ENCODE results near the gene RNF130. TPM values are rescaled to one million over a fixed set of nuclear protein-coding genes. Genes with fewer than 3 reads are reported as not detected.
A peak's percentile ranks its signal among the peaks of the same experiment; 100 is the strongest.
"Not testable (repeated sequence)": the region's sequence is repeated elsewhere in the genome, so short reads cannot be mapped to it uniquely, and the experiment has no call there.

Gene RNF130
- total RNA-seq, 2 donors from 2014 or later, result 83.9 to 151 TPM

DNA sequence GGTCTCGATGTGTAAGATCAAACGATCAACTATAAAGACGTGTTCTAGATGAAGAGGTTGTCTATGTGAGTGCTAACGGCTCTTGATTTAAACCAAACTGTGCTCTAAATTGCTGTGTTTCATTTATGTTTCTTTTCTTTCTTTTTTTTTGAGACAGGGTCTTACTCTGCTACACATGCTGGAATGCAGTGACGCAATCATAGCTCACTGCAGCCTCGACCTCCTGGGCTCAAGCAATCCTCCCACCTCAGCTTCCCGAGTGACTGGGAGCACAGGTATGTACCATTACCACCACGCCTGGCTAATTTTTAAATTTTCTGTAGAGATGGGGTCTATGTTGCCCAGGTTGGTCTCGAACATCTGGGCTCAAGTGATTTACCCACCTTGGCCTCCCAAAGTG is 24.0 kb upstream of the RNF130 start:
- peaks cover 4 to 9% of the 10 kb centered on the region in 2 donors for H3K4me1 ChIP-seq (ENCODE audit: control insufficient read depth in 1 of 2, low read depth in 2 of 2)
- H3K36me3 ChIP-seq, result no peaks in the 10 kb centered on the region
- H3K27me3 ChIP-seq (replicated peaks; ENCODE audit: insufficient read depth), result no peaks in the 10 kb centered on the region
- TF ChIP-seq, protein P1, sequence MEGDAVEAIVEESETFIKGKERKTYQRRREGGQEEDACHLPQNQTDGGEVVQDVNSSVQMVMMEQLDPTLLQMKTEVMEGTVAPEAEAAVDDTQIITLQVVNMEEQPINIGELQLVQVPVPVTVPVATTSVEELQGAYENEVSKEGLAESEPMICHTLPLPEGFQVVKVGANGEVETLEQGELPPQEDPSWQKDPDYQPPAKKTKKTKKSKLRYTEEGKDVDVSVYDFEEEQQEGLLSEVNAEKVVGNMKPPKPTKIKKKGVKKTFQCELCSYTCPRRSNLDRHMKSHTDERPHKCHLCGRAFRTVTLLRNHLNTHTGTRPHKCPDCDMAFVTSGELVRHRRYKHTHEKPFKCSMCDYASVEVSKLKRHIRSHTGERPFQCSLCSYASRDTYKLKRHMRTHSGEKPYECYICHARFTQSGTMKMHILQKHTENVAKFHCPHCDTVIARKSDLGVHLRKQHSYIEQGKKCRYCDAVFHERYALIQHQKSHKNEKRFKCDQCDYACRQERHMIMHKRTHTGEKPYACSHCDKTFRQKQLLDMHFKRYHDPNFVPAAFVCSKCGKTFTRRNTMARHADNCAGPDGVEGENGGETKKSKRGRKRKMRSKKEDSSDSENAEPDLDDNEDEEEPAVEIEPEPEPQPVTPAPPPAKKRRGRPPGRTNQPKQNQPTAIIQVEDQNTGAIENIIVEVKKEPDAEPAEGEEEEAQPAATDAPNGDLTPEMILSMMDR (IDR thresholded peaks at IDR 0.05), result no peak
- H3K9me3 ChIP-seq, result no peaks in the 10 kb centered on the region
- H3K4me3 ChIP-seq, result no peak overlapping the region
- ATAC-seq (ENCODE audit: insufficient number of reproducible peaks, low FRiP score, low read depth), result no peak
- H3K27ac ChIP-seq, result no peak overlapping the region
- no peak for DNase-seq (ENCODE audit: low spot score)

DNA sequence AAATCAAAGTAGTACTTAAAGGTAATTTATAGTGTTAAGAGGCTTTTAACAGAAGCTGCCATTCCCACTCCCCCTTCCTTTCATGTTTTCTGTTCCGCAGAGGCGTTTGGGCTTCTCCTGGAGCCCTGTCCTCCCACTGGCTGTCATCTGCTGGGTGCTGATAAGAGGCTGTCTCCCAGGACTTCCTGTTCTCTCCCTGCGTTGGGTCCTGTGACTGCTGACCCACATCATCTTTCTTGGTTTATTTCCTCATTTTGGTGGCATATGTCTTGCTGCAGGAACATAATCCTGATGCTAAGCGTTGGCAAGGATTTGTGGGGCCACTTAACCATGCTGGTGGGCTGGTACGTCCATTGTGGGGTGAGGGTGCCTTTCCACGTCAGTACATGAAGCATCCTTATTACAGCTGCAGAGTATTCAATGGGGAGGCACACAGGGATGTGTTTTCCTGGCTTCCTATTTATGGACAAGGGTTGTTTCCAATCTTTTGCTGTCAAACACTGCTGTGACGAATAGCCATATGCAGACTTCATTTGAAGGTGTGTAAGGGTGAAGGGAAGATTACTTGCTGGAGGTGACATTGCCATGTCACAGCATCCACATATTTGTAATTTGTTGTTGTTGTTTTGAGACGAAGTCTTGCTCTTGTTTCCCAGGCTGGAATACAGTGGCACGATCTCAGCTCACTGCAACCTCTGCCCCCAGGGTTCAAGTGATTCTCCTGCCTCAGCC is 22.3 kb upstream of the RNF130 start:
- Histone ChIP-seq H3K4me3 (no peak overlapping the region), H3K4me1 (ENCODE audit: control insufficient read depth in 1 of 2, low read depth in 2 of 2) (peaks cover 4 to 9% of the 10 kb centered on the region in 2 donors), H3K27ac (no peak overlapping the region), H3K27me3 (replicated peaks; ENCODE audit: insufficient read depth) (no peaks in the 10 kb centered on the region), H3K36me3 (no peaks in the 10 kb centered on the region), H3K9me3 (no peaks in the 10 kb centered on the region)
- ATAC-seq (ENCODE audit: insufficient number of reproducible peaks, low FRiP score, low read depth), result no peak
- no peak for DNase-seq (ENCODE audit: low spot score)
- TF ChIP-seq, protein P1 (IDR thresholded peaks at IDR 0.05), result no peak

DNA sequence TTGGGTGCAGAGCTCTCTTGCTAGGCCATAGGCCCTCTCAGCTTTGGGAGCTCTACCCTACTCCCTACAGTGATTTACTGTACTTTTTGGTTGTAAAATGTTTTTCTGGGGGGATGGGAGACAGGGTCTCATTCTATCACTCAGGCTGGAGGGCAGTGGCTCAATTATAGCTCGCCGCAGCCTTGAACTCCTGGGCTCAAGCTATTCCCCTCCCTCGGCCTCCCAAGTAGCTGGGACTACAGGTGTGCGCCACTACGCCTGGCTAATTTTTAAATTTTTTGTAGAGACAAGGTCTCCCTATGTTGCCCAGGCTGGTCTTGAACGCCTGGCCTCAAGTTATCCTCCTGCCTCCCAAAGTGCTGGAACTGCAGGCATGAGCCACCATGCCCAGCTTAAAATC is 21.7 kb upstream of the RNF130 start:
- Histone ChIP-seq H3K27me3 (replicated peaks; ENCODE audit: insufficient read depth) (no peaks in the 10 kb centered on the region), H3K27ac (no peak overlapping the region), H3K4me1 (ENCODE audit: control insufficient read depth in 1 of 2, low read depth in 2 of 2) (peaks cover 4 to 9% of the 10 kb centered on the region in 2 donors), H3K36me3 (no peaks in the 10 kb centered on the region), H3K4me3 (no peak overlapping the region), H3K9me3 (no peaks in the 10 kb centered on the region)
- TF ChIP-seq, protein P1 (IDR thresholded peaks at IDR 0.05), result no peak
- DNase-seq (ENCODE audit: low spot score) (no peak), ATAC-seq (ENCODE audit: insufficient number of reproducible peaks, low FRiP score, low read depth) (no peak)

DNA sequence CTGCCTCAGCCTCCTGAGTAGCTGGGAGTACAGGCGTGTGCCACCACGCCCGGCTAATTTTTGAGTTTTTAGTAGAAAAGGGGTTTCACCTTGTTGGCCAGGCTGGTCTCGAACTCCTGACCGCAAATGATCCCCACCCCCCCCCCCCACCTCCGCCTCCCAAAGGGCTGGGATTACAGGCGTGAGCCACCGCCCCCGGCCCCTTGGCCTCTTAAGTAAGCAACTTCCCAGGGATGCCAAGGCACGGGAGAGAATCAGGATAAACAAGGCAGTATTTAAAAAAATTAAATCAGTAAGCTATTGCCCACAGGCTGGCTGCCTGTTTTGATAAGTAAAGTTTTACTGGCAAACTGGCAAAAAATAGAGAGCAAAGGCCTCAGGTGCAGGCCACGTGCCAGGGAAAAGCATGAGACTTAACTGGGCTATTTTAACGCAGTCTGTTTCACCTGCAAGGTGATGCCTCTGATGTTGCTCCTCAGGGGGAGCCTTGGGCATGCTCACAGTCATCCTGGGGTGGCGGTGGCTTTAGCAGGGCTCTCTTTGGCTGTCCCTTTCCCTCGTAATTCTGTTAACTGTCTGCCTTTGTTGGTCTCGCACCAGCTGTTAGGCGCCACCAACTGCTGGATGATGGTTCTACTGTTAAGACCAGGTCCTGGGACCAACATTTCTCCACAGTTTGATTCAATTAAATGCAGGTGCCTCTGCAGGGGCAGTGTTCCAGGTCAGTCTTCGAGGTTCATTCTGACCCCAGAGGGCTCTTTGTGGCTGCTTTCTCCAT is 19.4 kb upstream of the RNF130 start:
- Histone ChIP-seq H3K4me1 (ENCODE audit: control insufficient read depth in 1 of 2, low read depth in 2 of 2) (peaks cover 4 to 9% of the 10 kb centered on the region in 2 donors), H3K27me3 (replicated peaks; ENCODE audit: insufficient read depth) (no peaks in the 10 kb centered on the region), H3K4me3 (peak overlapping the region; percentile 89), H3K9me3 (no peaks in the 10 kb centered on the region), H3K36me3 (no peaks in the 10 kb centered on the region), H3K27ac (no peak overlapping the region)
- ATAC-seq (ENCODE audit: insufficient number of reproducible peaks, low FRiP score, low read depth) (no peak), DNase-seq (ENCODE audit: low spot score) (no peak)
- TF ChIP-seq, protein P1 (IDR thresholded peaks at IDR 0.05), result no peak

DNA sequence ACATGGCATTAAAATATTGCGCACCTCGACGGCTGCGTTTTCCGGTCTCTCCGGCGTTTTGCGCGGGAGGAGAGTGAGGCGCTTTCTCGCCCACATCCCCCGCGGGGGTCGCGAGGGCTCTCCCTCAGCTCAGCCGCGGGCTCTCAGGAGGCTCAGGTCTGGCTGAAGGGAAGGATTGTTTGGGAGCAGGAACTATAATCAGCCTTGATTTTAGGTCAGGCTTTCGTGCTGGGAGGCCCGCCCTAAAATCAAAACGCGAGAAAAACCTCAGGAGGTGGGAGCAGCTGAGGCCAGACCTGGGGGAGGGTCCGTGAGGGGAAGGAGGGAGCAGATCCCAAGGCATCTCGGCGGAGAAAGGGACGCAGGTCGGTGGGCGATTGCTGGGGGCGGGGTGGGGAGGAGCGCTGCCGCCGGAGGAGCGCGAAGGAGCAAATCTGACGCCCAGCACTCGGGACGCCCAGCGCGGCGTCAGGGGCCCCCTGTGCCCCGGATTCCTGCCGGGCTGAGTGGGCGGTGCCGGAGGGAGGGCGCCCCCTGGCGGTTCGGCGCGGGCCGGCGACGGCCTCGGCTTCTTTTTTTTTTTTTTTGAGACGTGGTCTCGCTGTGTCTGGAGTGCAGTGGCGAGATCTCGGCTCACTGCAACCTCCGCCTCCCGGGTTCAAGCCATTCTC is 18.7 kb upstream of the RNF130 start:
- H3K4me1 ChIP-seq (ENCODE audit: control insufficient read depth in 1 of 2, low read depth in 2 of 2), result peaks cover 4 to 9% of the 10 kb centered on the region in 2 donors
- H3K4me3 ChIP-seq, result peak overlapping the region; percentile 89
- no peaks in the 10 kb centered on the region for H3K27me3 ChIP-seq (replicated peaks; ENCODE audit: insufficient read depth)
- TF ChIP-seq, protein P1 (IDR thresholded peaks at IDR 0.05), result peak; percentile 87
- DNase-seq (ENCODE audit: low spot score), result no peak
- H3K27ac ChIP-seq, result peak overlapping the region; percentile 75 to 79
- H3K9me3 ChIP-seq, result no peaks in the 10 kb centered on the region
- H3K36me3 ChIP-seq, result no peaks in the 10 kb centered on the region
- ATAC-seq (ENCODE audit: insufficient number of reproducible peaks, low FRiP score, low read depth), result no peak

DNA sequence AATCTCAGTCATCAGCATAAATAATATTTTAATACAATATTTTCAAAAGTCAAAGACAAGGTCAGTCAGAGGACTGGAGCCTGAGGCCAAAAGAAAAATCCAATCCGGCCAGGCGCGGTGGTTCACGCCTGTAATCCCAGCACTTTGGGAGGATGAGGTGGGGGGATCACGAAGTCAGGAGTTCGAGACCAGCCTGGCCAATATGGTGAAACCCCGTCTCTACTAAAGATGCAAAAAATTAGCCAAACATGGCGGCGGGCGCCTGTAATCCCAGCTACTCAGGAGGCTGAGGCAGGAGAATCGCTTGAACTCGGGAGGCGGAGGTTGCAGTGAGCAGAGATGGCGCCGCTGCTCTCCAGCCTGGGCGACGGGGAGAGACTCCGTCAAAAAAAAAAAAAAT is 18.1 kb upstream of the RNF130 start:
- DNase-seq (ENCODE audit: low spot score); ATAC-seq (ENCODE audit: insufficient number of reproducible peaks, low FRiP score, low read depth); H3K36me3 ChIP-seq; H3K9me3 ChIP-seq; H3K27me3 ChIP-seq (replicated peaks; ENCODE audit: insufficient read depth); H3K4me1 ChIP-seq (ENCODE audit: control insufficient read depth in 1 of 2, low read depth in 2 of 2); H3K27ac ChIP-seq: not testable (repeated sequence)
- peak overlapping the region; percentile 89 for H3K4me3 ChIP-seq

Measured in thoracic aorta (tissue), 2 donors.